ENCODE data around the gene CABP4. TPM values are rescaled to one million over a fixed set of nuclear protein-coding genes. Genes with fewer than 3 reads are reported as not detected.

The CABP4 gene
- total and polyA plus RNA-seq, 10 of the 15 experiments (the other 5 are each of a cell fraction or from before 2014, with no cell fraction given): 0.04 to 0.41 (median 0.14) TPM; not detected in 2

GRCh38 chr11:67418476-67419281 lies 36.5 kb upstream of the CABP4 start:
- 24% methylated on average over 26 of the region's 26 CpGs for WGBS (ENCODE audit: insufficient coverage, insufficient replicate concordance, low lambda C conversion rate, missing lambda C conversion rate)
- ChIA-PET CTCF (interaction anchor here (0.9 to 1.6 kb wide), 3 partner anchors 17 to 51 kb away, joined by 3 to 6 read pairs (median 4); partner anchors contain the start of genes PPP1CA and TMEM134), SMC1A (ENCODE audit: uncharacterized antibody, unreplicated experiment) (interaction anchor here (1.1 kb wide), 1 partner anchor 14 kb away, joined by 3 read pairs; no protein-coding TSS in a partner anchor), RAD21 (ENCODE audit: unreplicated experiment) (interaction anchor here (1.0 to 1.4 kb wide), 2 partner anchors 15 to 18 kb away, joined by 3 to 4 read pairs; partner anchors contain the start of gene TBC1D10C), POLR2A (interaction anchor here (0.9 to 3.9 kb wide), 8 partner anchors 10 to 51 kb away, joined by 3 to 28 read pairs (median 7); partner anchors contain the start of genes PPP1CA, PTPRCAP and TBC1D10C)
- DNase-seq (ENCODE audit: low read depth, low spot score) (no peak), FAIRE-seq (no peak), ATAC-seq (peak; percentile 10)
- Histone ChIP-seq H3K4me3 (no peak overlapping the region), H3K79me2 (ENCODE audit: control insufficient read depth, insufficient read depth, low read length) (no peaks in the 10 kb centered on the region), H3K9ac (ENCODE audit: control insufficient read depth, insufficient read depth, low read length) (no peak overlapping the region), H3K4me2 (ENCODE audit: control insufficient read depth, insufficient read depth) (no peak overlapping the region; the same call in 1 of the 2 replicates), H3K27ac (ENCODE audit: control insufficient read depth, insufficient read depth) (no peak overlapping the region), H3K4me1 (ENCODE audit: control insufficient read depth, insufficient read depth, low read length) (peaks cover 2% of the 10 kb centered on the region; the same call in 1 of the 2 replicates), H3K9me3 (replicated peaks; ENCODE audit: control insufficient read depth, insufficient read depth, low read length) (no peaks in the 10 kb centered on the region), H3K36me3 (ENCODE audit: control insufficient read depth in 2 of 2, insufficient read depth in 2 of 2, low read length in 1 of 2) (no peaks in the 10 kb centered on the region), H3K27me3 (replicated peaks in 1 of 2; ENCODE audit: control insufficient read depth in 2 of 2, insufficient read depth in 2 of 2, low read length in 1 of 2) (peaks cover 0 to 5% of the 10 kb centered on the region in 2 experiments; a peak in 3 of 4 replicates), H4K20me1 (ENCODE audit: control insufficient read depth, insufficient read depth) (no peaks in the 10 kb centered on the region), H2AFZ (ENCODE audit: control insufficient read depth, low read depth, low read length) (no peak overlapping the region)
- in situ Hi-C loops (cut with MboI) (no loop called here), intact Hi-C loops (cut with micrococcal nuclease; ENCODE audit: unreplicated experiment) (no loop called here)
- BruUV-seq (replicated peaks): no TSS peak
- TF ChIP-seq MTA2 (IDR thresholded peaks at IDR 0.05; ENCODE audit: low read depth) (no peak), SPI1 (IDR thresholded peaks at IDR 0.05; ENCODE audit: borderline replicate concordance, insufficient read depth, low read depth, low read length) (peak; percentile 85)
- TF ChIP-seq, protein P1, sequence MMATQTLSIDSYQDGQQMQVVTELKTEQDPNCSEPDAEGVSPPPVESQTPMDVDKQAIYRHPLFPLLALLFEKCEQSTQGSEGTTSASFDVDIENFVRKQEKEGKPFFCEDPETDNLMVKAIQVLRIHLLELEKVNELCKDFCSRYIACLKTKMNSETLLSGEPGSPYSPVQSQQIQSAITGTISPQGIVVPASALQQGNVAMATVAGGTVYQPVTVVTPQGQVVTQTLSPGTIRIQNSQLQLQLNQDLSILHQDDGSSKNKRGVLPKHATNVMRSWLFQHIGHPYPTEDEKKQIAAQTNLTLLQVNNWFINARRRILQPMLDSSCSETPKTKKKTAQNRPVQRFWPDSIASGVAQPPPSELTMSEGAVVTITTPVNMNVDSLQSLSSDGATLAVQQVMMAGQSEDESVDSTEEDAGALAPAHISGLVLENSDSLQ (IDR thresholded peaks at IDR 0.05): no peak

Data from GM12878 (cell line).